HG03460 (cell line): ENCODE measurements around the gene MCRS1.

Experiments
- ATAC-seq: cut with Tn5 transposase; IDR thresholded peaks from one replicate; pipeline ENCODE4 v1.9.1; 2021; ENCODE audit not compliant: unreplicated experiment

The MCRS1 gene

GRCh38 chr12:49583366-49584094, 15.6 kb upstream of the MCRS1 start:
- no peak for ATAC-seq

DNA sequence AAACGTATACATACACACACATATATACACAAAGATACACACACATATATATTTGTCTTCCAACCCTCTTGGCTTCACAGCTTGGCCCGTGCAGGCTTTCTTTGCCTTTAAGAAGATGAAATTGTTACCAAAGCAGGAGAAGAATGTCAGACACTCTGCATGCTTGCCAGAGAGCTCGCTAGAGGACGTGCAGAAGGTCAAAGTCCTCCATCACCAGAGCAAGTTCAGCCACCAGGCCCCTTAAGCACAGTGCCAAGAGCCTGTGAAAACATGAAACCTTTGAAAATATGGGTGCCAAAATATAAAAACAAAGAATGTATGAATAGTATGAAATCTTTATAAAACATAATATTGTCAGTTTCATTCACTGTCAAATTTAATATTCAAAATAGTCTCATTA, 14.9 kb upstream of the MCRS1 start:
- ATAC-seq = no peak

GRCh38 chr12:49582201-49582600, 14.3 kb upstream of the MCRS1 start:
- no peak for ATAC-seq

GRCh38 chr12:49580572-49581535, 12.9 kb upstream of the MCRS1 start:
- peak; percentile 55 for ATAC-seq

DNA sequence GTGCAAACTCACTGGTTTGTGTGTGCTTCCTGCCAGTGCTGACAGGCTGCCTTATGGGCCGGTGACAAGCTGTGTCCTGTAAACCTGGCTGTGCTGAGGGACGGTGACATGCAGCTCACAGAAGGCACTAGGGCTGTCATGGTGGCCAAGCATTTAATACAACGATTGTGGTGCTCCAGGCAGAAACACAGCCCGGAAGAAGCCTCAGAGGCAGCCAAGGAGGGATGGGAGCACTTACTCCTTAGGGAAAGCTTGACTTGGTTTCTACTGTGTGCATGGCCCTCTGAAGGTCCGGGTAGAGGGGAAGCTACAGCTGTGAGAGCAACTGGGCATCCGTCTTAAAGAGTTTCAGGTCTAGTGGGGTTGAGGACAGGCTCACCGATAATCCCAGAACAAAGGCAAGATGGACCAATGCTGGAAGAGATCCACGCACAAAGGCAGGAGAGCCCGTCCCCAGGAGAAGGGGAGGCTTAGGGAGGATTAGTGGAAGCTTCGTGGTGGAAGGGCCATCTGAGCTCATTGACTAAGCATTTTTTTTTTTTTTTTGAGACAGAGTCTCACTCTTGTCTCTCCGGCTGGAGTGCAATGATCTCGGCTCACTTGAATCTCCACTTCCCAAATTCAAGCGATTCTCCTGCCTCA, 10.7 kb upstream of the MCRS1 start:
- no peak for ATAC-seq

- ATAC-seq = no peak
These were observed 9.8 kb upstream of the MCRS1 start for GRCh38 chr12:49577589-49578315.

DNA sequence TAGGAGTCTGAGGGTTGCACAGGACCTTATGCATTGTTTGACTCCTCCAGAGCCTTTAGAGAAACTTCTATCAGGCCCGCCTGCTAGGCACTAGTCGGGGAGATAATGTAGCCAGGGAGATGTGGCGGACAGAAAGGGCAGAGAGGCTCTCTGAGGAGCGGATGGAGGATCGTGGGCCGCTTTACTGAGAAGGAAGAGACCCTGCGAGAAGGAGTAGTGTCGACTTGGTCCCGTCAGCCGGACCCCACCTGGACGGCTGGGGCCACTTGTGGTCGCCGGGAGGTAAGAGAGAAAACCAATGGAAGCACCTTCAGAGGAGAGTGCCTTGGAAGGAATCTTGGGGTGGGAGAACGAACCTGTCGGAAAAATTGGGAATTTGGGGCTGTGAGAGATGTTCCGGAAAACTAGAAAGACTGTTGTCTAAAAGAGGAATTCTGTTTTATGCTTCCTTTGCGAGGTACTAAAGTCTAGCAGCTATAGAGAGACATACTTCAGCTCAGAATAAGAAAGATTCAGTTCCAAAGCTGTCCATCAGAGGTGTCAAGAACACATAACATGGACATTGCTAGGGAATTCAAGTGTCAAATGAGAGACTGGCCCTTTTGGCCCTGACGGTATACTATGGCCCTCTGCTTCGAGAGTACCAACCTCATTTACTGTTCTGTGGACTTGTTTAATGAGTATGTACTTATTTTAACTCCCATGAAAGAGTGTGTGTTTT, 660 bp upstream of the MCRS1 start:
- ATAC-seq = peak; percentile 26

- peak; percentile 18 for ATAC-seq
These were observed 686 bp downstream of the MCRS1 start for GRCh38 chr12:49567302-49567610.

DNA sequence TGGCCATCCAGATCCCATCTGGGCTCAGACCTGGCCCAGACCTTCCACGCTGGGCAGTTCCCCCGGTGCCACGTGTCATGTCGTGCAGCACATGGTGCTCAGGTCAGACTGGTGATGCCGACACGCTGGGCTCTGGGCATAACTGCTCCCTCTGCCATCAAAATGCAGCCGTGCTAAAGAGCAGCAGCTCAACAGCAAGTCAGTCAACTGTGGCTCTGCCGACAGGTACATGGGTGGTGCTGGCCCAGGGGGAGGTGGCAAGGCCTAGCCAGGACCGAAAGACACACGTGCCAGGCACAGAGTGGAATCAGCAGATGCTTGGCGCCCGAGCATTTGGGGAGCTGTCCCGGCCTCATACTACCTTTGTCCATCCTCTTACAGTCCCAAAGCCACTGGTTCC, 1.6 kb downstream of the MCRS1 start:
- no peak for ATAC-seq

DNA sequence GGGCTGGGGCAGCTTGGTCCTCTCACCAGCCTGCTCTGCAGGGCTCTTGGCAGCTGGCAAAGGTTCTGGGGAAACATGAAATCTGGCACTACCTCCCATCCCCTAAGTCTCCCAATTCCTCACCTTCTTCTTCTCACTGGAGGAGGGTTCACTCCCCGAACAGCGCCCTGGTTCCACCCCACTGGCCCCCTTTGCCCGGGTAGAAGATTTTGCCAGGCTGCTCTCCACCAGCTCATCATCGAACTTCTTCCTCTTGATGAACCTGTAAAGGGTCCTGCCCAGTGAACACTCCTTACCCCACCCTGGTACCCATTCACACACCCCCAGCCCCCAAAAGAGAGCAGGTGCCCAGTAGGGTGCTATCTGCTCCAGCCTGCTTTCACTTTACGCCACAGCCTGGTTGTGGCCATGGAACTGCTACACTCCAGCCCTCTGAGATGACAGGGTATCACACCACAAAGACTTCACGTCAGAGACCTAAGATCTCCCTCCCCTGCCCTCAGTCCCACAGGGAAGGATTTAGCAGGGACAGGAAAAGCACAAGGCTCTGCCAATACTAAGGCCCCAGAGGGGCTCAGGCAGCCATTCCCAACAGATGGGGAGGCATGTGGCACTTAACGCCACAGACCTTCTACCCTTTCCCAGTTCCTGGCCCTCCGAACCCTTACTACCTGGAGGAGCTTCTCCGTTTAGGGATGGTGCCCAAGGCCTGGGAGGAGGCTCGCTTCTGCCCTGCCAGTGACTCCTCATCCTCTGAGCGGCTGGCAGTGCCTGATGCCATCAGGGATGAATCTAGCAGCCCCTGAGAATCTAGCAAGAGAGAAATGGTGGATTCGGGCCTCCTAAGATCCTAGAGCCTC, 2.3 kb downstream of the MCRS1 start:
- no peak for ATAC-seq

GRCh38 chr12:49564686-49565405, 3.1 kb downstream of the MCRS1 start:
- no peak for ATAC-seq

DNA sequence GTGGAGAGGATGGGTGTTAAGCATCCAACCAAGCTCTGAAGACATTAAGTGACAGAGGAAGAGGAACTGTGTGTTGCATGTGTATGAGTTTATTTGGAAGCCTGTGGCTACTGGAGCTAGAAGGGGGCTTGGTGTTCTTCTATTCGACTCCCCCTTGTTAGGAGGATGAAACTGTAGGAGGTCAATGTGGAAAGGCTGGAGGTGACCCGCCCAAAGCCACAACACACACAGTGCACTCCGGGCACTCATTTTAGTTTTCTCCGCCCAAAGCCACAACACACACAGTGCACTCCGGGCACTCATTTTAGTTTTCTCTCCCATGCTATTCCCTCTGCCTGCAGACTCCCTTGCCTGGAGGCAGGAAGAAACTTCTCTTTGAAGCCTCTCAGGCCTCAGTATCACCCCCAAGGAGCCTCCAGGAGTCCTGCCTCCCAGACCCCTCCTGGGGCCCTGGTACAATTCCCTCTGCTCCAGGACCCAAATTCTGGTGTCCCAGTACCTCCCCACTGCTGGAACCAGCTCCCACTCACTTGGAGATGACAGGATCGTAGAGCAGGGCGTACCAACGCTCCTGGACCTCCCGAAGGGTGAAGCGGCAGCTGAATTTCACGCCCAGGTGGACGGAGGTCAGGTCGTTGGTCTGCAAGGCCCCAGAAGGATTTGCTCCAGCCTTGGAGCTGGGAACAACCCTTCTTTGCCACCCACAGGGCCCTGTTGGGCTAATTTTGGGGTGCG, 3.8 kb downstream of the MCRS1 start:
- ATAC-seq = no peak

- no peak for ATAC-seq
These were observed 5.1 kb downstream of the MCRS1 start for GRCh38 chr12:49562831-49563230.

DNA sequence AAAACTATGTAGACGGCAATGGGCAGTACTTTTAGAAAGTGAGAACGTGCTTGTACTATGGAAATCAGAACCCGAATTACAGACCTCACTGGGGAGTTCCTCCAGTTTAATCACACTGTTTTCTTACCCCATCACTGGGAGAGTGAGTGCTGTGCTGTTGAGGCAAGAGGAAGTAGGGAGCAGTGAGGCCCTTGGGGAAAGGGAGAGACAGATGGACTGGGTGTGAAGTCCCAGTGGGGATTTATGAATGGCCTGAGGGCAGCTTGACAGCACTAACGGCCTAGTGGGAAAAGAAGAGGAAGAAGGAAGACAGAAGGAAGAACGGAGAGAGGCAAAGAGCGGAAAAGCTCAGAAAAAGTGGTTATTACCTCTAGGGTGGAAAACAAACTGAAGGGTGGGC, 5.7 kb downstream of the MCRS1 start:
- ATAC-seq = no peak

- ATAC-seq = no peak
These were observed 7.2 kb downstream of the MCRS1 start for GRCh38 chr12:49560695-49561094.

DNA sequence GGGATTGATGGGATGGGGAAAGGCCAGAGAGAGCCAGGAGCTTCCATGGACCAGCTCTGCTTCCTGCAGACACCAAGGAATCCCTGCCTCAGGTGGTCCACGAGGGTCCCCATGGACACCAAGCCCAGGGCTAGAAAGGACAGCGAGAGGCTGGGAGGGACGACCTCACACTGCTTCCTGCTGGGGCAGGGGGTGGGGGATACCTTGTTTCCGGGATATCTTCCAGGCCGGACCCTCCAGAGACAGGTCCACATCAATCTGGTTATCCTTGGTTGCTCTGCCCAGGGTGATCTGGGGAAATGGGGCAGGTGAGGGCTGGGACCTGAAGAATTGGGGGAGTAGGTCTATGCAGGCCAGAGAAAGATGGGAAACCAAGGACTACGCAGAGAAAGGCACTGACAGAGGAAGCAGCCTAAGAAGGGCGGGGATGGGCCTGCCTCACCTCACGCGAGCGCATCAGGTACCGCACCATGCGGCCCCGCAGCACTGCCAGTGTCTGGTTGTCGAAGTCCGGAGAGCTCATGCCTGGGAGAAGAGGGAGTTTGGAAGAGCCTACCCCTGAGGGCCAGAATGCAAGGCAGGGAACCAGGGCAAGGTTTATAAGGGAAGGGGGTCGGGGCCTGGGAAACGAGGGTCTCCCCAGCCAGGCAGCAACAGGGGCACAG, 8.8 kb downstream of the MCRS1 start:
- ATAC-seq = no peak

DNA sequence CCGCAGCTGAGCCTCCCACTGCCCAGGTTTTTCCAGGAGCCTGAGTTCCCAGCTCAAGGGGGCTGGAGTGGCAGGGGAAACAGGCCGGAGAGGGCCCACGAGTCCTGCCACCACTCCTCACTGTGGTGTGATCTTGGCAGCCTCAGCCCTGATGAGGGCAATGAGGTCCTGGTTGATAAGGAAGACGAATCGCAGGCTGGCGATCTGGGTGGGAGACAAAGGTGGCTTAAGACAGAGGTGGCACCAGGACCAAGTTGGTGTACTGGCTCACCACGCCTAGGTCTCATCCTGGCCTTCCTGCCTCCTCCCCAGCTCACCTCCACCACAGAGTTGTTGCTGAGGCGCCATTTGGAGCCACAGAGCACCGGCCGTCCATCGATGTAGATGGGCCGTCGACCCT, 9.4 kb downstream of the MCRS1 start:
- no peak for ATAC-seq

GRCh38 chr12:49557917-49558215, 10.1 kb downstream of the MCRS1 start:
- ATAC-seq = no peak
